Neural progenitor cell (in vitro differentiated cells): ENCODE data around the gene WNT9A.

Experiments
- CTCF ChIP-seq: fragments of 200-600 bp; sonication (generic); IDR thresholded peaks from 2 replicates; pipeline ENCODE4 v1.5.1; 2017; ENCODE audit warnings: antibody characterized with exemption, mild to moderate bottlenecking
- EZH2phosphoT487 ChIP-seq: fragments of 200-600 bp; sonication (generic); IDR thresholded peaks from 2 replicates; pipeline ENCODE4 v1.6.1; 2017; ENCODE audit warnings: antibody characterized with exemption

DNA sequence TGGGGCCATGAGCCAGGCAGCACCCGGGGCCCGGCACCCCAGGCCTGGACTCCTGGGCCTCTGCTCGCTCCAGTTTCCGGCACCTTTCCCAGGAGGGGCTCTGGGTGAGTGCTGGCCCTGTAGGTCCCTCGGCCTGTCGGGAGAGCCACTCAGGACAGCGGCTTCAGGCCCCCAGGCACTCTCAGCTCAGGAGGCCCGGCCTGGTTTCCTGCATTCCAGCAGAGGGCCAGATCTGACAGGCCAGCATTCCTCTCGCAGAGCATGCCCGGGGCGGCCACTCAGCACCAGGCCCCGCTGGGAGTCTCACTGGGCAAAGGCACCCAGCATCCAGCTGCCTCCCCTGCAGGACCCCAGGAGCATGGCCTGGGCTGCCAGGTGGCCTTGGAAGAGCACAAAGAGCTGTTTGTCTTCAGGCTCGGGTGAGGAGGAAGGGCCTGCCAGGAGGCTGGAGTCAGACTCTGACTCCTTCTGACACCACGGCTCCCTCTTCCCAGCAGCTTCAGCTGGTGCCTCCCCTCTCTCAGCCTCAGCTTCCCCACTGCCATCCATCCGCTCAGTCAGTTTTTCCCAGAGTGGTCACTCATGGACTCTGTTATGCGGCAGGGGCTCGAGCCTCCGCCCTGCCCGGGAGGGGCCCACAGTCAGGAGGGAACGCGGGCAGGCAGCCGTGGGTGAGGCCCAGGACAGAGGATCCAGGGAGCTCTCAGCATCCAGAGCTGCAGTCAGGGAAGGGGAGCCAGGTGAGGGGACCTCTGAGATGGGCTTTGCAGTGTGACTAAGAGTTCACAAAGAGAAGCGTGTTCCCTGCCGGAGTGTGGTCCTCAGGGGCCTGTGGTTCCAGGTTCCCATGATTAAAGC, 51.7 kb downstream of the WNT9A start:
- TF ChIP-seq CTCF (no peak), EZH2phosphoT487 (no peak)
